Nephron (organoid): Measurements from ENCODE around the gene SLC9A3.

Source experiments
- H3K27ac Mint-ChIP-seq, 3 experiments: 2 replicates each; pipeline ENCODE4 v1.8.0; 2020; ENCODE audit warnings: mixed read lengths in 3 of 3, mild to moderate bottlenecking in 2 of 3, moderate library complexity in 1 of 3
- H3K27me3 Mint-ChIP-seq: 2 replicates; pipeline ENCODE4 v1.8.0; 2021; ENCODE audit warnings: low read depth, mild to moderate bottlenecking, moderate library complexity, mixed read lengths
- H3K36me3 Mint-ChIP-seq: 2 replicates; pipeline ENCODE4 v1.8.0; 2020; ENCODE audit warnings: low read depth, mixed read lengths
- H3K4me1 Mint-ChIP-seq: 2 replicates; pipeline ENCODE4 v1.8.0; 2020; ENCODE audit warnings: mixed read lengths
- H3K4me3 Mint-ChIP-seq, 3 experiments: 2 replicates each; pipeline ENCODE4 v1.8.0; 2020; ENCODE audit warnings: mild to moderate bottlenecking in 3 of 3, mixed read lengths in 3 of 3, moderate library complexity in 2 of 3
- H3K9me3 Mint-ChIP-seq: 2 replicates; pipeline ENCODE4 v1.8.0; 2020; ENCODE audit warnings: mixed read lengths
- TF ChIP-seq, protein P1 (sequence below), 3 experiments: fragments of 200-600 bp; sonication (generic); IDR thresholded peaks; one replicate each; pipeline ENCODE4 v1.5.0; 2021; ENCODE audit warnings: antibody characterized with exemption in 3 of 3; ENCODE audit not compliant: unreplicated experiment in 3 of 3

The SLC9A3 gene

DNA sequence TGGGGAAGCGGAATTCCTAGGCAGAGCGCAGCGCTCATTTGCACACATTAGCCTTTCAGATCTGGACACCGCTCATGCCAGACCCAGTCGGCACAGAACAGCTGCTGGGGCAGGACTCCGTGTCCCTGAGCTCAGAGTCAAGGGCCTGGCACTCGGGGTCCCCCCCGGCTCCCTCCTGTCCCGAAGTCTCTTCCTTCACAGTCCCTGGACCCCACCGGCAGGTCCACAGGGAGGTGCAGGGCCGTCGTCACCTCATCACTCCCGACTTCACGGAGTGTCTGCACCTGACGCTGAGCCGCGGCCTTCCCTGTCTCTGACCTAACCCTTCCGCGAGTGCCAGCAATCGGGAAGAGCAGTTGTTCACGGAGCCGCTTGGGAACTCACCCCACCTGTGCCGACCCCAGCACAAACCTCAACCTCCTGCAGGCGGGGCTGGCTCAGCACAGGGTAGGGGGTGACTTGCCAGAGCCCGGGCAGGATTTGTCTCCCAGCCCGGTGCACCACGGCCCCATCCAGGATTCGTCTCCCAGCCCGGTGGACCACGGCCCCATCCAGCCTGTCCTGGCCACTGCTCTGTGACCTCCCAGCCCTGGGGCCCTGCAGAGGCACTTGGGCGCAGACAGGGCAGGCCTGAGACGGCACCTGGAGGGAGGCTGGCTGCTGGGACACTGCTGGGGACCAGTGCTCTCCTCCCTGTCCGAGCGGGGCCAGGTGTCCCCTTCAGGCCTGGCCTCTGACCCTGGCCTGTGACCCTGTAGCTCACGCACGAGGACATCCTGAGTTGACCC, 9.9 kb upstream of the SLC9A3 start:
- Mint-ChIP-seq H3K36me3 (no peaks in the 10 kb centered on the region), H3K9me3 (no peaks in the 10 kb centered on the region), H3K27ac (peak overlapping the region in 1 of 3 experiments; percentile 45)

DNA sequence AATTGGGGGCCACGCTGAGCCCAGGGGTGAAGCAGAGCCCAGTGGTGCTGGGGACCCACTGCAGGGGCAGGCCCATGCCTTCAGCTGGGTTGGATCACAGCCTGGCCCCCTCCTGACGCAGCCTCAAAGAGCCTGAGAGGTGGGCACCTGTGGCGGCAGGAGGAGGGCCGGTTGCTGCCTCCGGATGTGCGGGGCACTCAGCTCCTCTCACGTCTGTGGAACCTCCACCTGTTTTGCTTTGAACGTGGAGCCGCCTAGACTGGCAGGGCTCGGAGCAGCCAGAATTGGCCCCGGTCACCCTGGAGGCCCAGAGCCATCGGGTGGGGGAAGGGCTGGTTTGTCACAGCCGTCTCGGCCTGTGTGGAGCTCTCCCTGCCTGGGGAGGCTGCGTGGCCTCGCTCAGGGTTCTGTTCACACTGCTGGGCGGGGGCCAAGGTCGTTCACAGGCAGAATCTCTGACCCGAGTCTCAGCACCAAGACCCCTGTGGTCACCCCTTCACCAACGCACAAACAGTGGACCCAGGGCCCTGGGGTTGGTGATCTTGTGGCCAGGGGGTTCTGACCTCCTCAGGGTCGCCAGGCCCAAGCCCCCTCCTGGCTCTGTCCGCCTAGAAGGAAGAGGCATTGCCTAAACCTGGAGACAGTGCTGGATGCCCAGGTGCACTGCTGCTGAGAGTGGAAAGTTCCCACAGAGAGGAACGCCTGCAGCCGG, 9.2 kb upstream of the SLC9A3 start:
- H3K36me3 Mint-ChIP-seq: no peaks in the 10 kb centered on the region
- peak overlapping the region in 1 of 3 experiments; percentile 45 for H3K27ac Mint-ChIP-seq
- peaks cover 57% of the 10 kb centered on the region for H3K27me3 Mint-ChIP-seq
- H3K9me3 Mint-ChIP-seq: no peaks in the 10 kb centered on the region
- H3K4me3 Mint-ChIP-seq: no peak overlapping the region
- TF ChIP-seq, protein P1, sequence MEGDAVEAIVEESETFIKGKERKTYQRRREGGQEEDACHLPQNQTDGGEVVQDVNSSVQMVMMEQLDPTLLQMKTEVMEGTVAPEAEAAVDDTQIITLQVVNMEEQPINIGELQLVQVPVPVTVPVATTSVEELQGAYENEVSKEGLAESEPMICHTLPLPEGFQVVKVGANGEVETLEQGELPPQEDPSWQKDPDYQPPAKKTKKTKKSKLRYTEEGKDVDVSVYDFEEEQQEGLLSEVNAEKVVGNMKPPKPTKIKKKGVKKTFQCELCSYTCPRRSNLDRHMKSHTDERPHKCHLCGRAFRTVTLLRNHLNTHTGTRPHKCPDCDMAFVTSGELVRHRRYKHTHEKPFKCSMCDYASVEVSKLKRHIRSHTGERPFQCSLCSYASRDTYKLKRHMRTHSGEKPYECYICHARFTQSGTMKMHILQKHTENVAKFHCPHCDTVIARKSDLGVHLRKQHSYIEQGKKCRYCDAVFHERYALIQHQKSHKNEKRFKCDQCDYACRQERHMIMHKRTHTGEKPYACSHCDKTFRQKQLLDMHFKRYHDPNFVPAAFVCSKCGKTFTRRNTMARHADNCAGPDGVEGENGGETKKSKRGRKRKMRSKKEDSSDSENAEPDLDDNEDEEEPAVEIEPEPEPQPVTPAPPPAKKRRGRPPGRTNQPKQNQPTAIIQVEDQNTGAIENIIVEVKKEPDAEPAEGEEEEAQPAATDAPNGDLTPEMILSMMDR (IDR thresholded peaks at IDR 0.05; ENCODE audit: unreplicated experiment in 3 of 3): no peak
- H3K4me1 Mint-ChIP-seq: peaks cover 17% of the 10 kb centered on the region

More for the DNA sequence above, 9.9 kb upstream of the SLC9A3 start:
- no peak overlapping the region for H3K4me3 Mint-ChIP-seq
- TF ChIP-seq, protein P1 (IDR thresholded peaks at IDR 0.05; ENCODE audit: unreplicated experiment in 3 of 3): no peak
- peaks cover 56% of the 10 kb centered on the region for H3K27me3 Mint-ChIP-seq
- peaks cover 17% of the 10 kb centered on the region for H3K4me1 Mint-ChIP-seq

DNA sequence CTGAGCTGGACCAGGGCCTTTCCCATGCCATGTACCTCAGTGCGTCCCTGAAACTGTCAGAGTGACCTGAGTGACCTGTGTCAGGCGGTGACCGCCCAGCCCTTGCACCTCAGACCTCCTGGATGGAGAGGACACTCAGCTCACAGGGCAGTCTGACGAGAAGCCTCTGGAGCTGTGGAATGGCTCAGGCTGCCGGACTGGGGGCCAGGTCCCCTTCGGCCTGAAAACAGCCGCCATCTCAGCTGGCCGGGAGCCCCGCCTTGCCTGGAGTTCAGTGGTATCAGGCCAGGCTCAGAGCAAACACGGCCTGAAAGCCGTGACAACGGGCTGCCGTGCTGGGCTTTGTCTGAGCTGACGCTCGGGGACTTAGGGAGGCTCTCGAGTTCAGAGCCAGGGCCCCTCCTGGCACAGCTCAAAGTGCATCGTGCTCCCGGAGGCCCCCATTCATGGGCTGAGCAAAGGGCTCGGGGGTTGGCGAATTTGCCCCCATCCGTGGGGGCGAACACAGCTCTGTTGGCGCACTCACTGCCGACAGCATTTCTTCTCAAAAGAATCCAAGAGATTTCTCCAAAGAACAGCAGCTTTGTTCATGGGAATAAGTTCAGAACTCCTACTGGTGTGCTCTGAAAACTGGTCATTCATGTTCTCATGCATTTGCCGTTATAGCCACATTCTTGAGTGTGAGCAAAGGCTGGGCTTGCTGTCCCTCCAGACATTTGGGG, 8.4 kb upstream of the SLC9A3 start:
- peak overlapping the region in 1 of 3 experiments; percentile 45 for H3K27ac Mint-ChIP-seq
- TF ChIP-seq, protein P1 (IDR thresholded peaks at IDR 0.05; ENCODE audit: unreplicated experiment in 3 of 3): no peak
- no peaks in the 10 kb centered on the region for H3K9me3 Mint-ChIP-seq
- no peaks in the 10 kb centered on the region for H3K36me3 Mint-ChIP-seq
- peaks cover 56% of the 10 kb centered on the region for H3K27me3 Mint-ChIP-seq
- peaks cover 17% of the 10 kb centered on the region for H3K4me1 Mint-ChIP-seq
- H3K4me3 Mint-ChIP-seq: no peak overlapping the region

DNA sequence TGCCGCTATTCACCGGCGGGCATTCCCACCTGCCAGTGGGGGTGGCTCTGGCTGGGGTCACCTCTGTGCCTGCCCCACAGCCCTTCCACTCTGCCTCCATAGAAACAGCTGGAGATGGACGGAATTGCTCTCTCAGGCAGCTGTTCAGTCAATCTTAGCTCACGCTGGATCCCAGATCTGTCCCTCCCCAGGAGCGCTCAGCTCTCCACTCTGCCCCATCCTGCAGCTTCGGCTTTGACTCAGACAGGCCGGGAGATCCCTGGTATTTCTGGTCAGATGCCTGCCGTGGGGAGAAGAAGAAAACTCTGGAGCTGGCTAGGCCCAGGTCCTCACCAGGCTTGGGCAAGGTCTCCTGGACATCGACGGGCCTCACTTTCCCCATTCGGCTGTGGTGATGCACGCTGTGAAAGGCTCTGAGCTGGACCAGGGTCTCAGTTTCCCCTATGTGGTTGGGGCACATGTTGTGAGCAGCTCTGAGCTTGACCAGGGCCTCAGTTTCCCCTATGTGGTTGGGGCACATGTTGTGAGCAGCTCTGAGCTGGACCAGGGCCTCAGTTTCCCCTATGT, 7.6 kb upstream of the SLC9A3 start:
- peaks cover 17% of the 10 kb centered on the region for H3K4me1 Mint-ChIP-seq
- H3K36me3 Mint-ChIP-seq: no peaks in the 10 kb centered on the region
- no peaks in the 10 kb centered on the region for H3K9me3 Mint-ChIP-seq
- TF ChIP-seq, protein P1 (IDR thresholded peaks at IDR 0.05; ENCODE audit: unreplicated experiment in 3 of 3): no peak
- no peak overlapping the region for H3K27ac Mint-ChIP-seq
- no peak overlapping the region for H3K4me3 Mint-ChIP-seq
- H3K27me3 Mint-ChIP-seq: peaks cover 60% of the 10 kb centered on the region

DNA sequence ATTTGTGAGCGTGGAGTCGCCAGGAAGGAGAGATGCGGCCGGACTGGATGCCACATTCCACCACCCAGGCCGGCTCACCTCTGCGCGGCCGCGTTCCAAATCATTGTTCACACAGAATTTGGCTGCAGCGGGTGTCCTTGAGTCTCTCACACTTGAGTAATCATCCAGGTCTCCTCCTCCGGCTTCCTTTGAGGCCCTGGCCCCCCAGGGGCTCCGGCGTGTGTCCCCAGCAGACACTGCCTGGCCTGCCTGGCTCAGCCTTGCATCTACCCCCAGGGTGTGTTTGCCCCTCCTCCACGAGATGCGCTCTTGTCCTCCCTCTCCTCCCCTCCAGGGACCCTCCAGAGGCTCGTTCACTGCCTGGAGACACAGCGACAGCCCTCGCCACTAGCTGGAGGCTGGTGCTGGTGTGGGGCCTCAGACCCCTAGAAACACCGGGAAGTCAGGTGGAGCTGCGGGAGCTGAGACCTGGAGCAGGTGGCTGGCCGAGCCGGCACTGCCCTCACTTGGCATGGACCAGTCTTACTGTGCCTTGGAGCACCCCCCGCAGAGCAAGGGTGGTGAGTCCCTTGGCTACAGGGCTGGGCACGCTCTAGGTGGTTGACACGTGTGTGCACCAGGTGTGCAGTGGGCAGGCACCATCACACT, 7.0 kb upstream of the SLC9A3 start:
- no peaks in the 10 kb centered on the region for H3K9me3 Mint-ChIP-seq
- H3K4me1 Mint-ChIP-seq: peaks cover 13% of the 10 kb centered on the region
- TF ChIP-seq, protein P1 (IDR thresholded peaks at IDR 0.05; ENCODE audit: unreplicated experiment in 3 of 3): no peak
- H3K27ac Mint-ChIP-seq: no peak overlapping the region
- no peaks in the 10 kb centered on the region for H3K36me3 Mint-ChIP-seq
- no peak overlapping the region for H3K4me3 Mint-ChIP-seq
- peaks cover 61% of the 10 kb centered on the region for H3K27me3 Mint-ChIP-seq
